ENCODE results near the gene MUC6. TPM values are rescaled to one million over a fixed set of nuclear protein-coding genes. Genes with fewer than 3 reads are reported as not detected.

The MUC6 gene
- total RNA-seq, 1 experiment from 2014 or later, result not detected

GRCh38 chr11:980438-981357 lies 55.8 kb downstream of the MUC6 start:
- TF ChIP-seq CTCF (conservative IDR thresholded peaks at IDR 0.05), result peak; percentile 18; the same call in 1 of the 3 replicates
- Histone ChIP-seq H2BK12ac (ENCODE audit: insufficient read length, low read depth, low read length) (no peak overlapping the region), H3K18ac (ENCODE audit: insufficient read length, low read depth, low read length) (no peak overlapping the region), H3K4ac (ENCODE audit: low read depth, low read length) (no peak overlapping the region), H2BK20ac (ENCODE audit: low read depth, low read length, poor library complexity, severe bottlenecking) (no peak overlapping the region), H3K23me2 (ENCODE audit: insufficient read length, low read depth, low read length, poor library complexity, severe bottlenecking) (no peaks in the 10 kb centered on the region), H3K9ac (ENCODE audit: extremely low read depth, insufficient read length, low read length) (no peak overlapping the region), H3K4me1 (ENCODE audit: insufficient read depth, low read length) (no peaks in the 10 kb centered on the region), H2AFZ (ENCODE audit: low read length) (no peak overlapping the region), H3K56ac (ENCODE audit: insufficient read length, low read depth, low read length) (no peak overlapping the region), H4K20me1 (ENCODE audit: control insufficient read depth, insufficient read depth, insufficient read length) (no peaks in the 10 kb centered on the region), H3K9me3 (ENCODE audit: control insufficient read depth, low read depth, low read length) (no peaks in the 10 kb centered on the region), H4K91ac (ENCODE audit: insufficient read length, low read depth, low read length) (no peak overlapping the region), H2AK5ac (ENCODE audit: insufficient read length, low read length) (no peak overlapping the region), H3K27me3 (ENCODE audit: insufficient read depth, low read length) (no peaks in the 10 kb centered on the region), H4K8ac (replicated peaks; ENCODE audit: insufficient read length, low read depth, low read length) (no peak overlapping the region), H3K23ac (ENCODE audit: insufficient read length, low read depth, low read length) (no peak overlapping the region), H3K14ac (ENCODE audit: insufficient read depth, low read length) (no peak overlapping the region), H4K5ac (ENCODE audit: insufficient read length, low read depth, low read length) (no peak overlapping the region), H2BK5ac (ENCODE audit: insufficient read length, low read length) (no peak overlapping the region), H3K79me2 (ENCODE audit: insufficient read depth, low read length) (no peaks in the 10 kb centered on the region), H3K79me1 (ENCODE audit: insufficient read depth, low read depth, low read length, poor library complexity, severe bottlenecking) (peaks cover 2% of the 10 kb centered on the region), H3K27ac (ENCODE audit: insufficient read length, low read depth, low read length) (no peak overlapping the region), H2BK15ac (ENCODE audit: low read depth, low read length) (no peak overlapping the region), H3T11ph (ENCODE audit: low read length) (no peak overlapping the region), H2BK120ac (ENCODE audit: low read depth, low read length, poor library complexity, severe bottlenecking) (no peak overlapping the region), H3K4me2 (ENCODE audit: insufficient read depth, insufficient read length, low read length) (no peak overlapping the region)
- no peak overlapping the region for H3K4me3 Mint-ChIP-seq
- no peaks in the 10 kb centered on the region for H3K27me3 Mint-ChIP-seq (ENCODE audit: low read depth)
- H3K27ac Mint-ChIP-seq, result no peak overlapping the region
- WGBS (ENCODE audit: extremely low coverage, insufficient read length, low lambda C conversion rate), result no CpG with 5 or more reads among the region's 26 CpGs
- no peak for DNase-seq
- H3K4me1 Mint-ChIP-seq, result peaks cover 12 to 14% of the 10 kb centered on the region in 2 experiments
- H3K9me3 Mint-ChIP-seq, result no peaks in the 10 kb centered on the region
- H3K36me3 Mint-ChIP-seq (ENCODE audit: insufficient read depth in 1 of 3, low read depth in 3 of 3), result peaks cover 17 to 74% (median 68%) of the 10 kb centered on the region in 3 experiments; a peak in 6 of 7 replicates

Data from H9 (cell line).